GM12874 (cell line): ENCODE measurements around the gene DYNC1I2.

Source experiments
- TF ChIP-seq, protein P1 (sequence below): IDR thresholded peaks from 2 replicates; pipeline ENCODE4 v1.5.1; 2011; ENCODE audit warnings: low read depth, mild to moderate bottlenecking, control low read depth, low read length, moderate library complexity; ENCODE audit not compliant: insufficient read depth

The DYNC1I2 gene

DNA sequence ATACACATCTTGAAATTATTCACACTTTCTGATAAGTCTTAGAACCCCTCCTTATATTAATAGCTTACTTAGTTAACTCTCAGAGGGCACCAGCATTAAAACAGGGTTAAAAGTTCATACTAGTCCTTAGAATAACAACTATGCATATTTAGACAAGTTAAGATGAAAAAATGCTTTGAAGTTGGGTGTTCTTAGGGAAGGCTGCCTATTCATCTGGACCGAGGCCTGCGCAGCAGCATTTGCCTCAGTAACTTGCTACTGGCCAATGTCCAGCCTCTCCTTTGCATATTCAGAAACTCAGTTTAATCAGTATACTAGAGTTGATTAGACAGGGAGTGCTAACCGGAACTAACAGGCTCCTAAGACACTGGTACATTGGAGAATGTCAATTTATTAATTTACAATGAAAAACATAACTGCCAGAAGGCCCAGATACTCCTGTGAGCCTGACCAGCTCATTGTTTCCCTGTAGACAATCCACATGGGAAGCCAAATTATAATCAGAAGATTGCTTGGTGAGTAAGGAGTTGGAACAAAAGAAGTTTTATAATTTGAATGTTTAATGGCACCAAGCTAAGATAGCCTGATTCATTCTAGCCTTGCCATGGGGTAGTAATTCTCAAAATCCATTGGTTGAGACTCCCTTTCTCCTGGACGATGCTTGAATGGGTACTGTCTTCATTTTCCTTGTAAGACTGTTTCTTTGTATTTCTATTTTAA is 48.9 kb downstream of the DYNC1I2 start:
- TF ChIP-seq, protein P1, sequence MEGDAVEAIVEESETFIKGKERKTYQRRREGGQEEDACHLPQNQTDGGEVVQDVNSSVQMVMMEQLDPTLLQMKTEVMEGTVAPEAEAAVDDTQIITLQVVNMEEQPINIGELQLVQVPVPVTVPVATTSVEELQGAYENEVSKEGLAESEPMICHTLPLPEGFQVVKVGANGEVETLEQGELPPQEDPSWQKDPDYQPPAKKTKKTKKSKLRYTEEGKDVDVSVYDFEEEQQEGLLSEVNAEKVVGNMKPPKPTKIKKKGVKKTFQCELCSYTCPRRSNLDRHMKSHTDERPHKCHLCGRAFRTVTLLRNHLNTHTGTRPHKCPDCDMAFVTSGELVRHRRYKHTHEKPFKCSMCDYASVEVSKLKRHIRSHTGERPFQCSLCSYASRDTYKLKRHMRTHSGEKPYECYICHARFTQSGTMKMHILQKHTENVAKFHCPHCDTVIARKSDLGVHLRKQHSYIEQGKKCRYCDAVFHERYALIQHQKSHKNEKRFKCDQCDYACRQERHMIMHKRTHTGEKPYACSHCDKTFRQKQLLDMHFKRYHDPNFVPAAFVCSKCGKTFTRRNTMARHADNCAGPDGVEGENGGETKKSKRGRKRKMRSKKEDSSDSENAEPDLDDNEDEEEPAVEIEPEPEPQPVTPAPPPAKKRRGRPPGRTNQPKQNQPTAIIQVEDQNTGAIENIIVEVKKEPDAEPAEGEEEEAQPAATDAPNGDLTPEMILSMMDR, result no peak

DNA sequence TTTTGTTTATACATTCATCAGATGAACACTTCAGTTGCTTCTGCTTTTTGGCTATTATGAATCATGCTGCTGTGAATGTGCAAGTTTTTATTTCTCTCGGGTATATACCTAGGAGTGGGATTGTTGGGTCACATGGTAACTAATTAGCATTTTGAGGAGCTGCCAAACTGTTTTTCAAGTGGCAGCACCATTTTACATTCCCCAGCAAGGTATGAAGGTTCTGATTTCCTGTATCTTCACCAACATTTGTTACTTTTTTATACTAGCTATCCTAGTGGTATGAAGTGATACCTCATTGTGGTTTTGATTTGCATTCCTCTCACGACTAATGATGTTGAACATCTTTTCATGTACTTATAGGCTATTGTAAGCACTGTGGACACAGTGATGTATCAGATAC is 53.9 kb downstream of the DYNC1I2 start:
- TF ChIP-seq, protein P1, result no peak

GRCh38 chr2:171742760-171743159 is 55.5 kb downstream of the DYNC1I2 start:
- TF ChIP-seq, protein P1, result no peak

GRCh38 chr2:171745141-171745540 is 57.9 kb downstream of the DYNC1I2 start:
- TF ChIP-seq, protein P1, result no peak

DNA sequence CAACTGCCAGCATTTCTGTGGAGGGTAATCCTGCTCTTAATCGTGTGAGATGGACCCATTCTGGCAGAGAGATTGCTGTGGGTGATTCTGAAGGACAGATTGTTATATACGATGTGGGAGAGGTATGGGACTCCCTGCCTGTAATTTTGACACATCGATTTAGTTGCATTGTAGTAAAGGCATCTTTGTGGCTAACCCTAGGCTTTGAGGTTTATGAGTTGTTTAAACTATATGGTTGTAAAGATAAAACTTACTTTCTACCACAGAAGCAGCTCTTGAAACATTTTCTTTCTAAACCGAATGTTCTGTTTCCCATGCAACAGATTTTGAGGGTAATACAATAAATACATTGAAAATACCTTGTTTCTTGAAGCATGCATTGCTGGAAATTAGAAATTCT is 58.5 kb downstream of the DYNC1I2 start:
- TF ChIP-seq, protein P1, result no peak

- TF ChIP-seq, protein P1, result no peak
Measured at GRCh38 chr2:171747371-171747770, 60.1 kb downstream of the DYNC1I2 start.

GRCh38 chr2:171754254-171754939 is 67.1 kb downstream of the DYNC1I2 start:
- TF ChIP-seq, protein P1, result no peak
